COR-L47 (cell line): ENCODE results near the gene NPSR1.
"Not testable (repeated sequence)": the region's sequence is repeated elsewhere in the genome, so short reads cannot be mapped to it uniquely, and the experiment has no call there.

Source experiments
- DNase-seq: peaks from one replicate; lab custom pipeline; 2025; lab: John Stamatoyannopoulos, UW

The NPSR1 gene

DNA sequence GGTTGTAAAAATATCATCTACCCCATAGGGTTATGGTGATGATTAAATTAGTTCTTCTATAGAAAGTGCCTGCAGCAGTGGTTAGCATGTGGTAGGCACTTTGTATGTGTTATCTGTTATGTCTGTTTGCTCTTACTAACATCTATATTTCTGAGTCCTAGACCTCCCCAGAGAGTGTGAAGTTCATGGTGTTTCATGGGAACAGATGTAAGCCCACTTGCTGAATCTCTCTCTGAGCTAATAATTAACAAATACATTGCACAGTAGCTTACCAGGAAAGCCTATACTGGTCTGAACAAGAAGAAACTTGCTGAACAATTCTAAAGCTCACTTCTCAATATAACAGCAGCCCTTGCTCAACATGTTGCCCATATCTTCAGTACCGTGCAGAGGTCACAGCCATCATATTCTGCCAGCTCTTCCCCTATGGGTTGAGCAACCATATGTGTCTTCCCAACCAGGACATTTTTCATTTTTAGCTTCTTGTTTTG is 100.1 kb downstream of the NPSR1 start:
- DNase-seq, result no peak

GRCh38 chr7:34759477-34760125 is 101.6 kb downstream of the NPSR1 start:
- peak; percentile 4 for DNase-seq

GRCh38 chr7:34760271-34760670 is 102.3 kb downstream of the NPSR1 start:
- DNase-seq, result no peak

GRCh38 chr7:34761206-34761605 is 103.2 kb downstream of the NPSR1 start:
- DNase-seq, result no peak

DNA sequence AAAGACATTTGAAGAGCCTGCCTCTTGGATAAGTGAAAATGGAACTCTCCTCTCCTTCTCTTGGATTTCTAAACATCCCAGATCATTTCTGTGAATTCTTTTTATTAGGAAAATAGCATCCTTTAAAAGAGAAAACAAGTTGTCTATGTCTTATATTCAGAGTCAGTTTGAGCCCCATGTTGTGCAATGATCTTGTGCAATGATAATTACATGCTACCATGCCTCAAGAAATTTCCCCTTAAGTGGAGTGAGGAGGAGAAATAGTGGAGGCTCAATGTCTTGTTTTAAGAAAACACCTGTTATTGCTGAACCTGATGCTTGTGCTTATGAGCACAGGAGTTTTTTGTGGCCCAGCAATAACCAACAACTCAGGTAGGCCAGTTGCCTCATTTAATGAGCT is 103.6 kb downstream of the NPSR1 start:
- DNase-seq, result no peak

GRCh38 chr7:34762764-34763163 is 104.7 kb downstream of the NPSR1 start:
- DNase-seq, result no peak

GRCh38 chr7:34772296-34772938 is 114.4 kb downstream of the NPSR1 start:
- DNase-seq, result no peak

DNA sequence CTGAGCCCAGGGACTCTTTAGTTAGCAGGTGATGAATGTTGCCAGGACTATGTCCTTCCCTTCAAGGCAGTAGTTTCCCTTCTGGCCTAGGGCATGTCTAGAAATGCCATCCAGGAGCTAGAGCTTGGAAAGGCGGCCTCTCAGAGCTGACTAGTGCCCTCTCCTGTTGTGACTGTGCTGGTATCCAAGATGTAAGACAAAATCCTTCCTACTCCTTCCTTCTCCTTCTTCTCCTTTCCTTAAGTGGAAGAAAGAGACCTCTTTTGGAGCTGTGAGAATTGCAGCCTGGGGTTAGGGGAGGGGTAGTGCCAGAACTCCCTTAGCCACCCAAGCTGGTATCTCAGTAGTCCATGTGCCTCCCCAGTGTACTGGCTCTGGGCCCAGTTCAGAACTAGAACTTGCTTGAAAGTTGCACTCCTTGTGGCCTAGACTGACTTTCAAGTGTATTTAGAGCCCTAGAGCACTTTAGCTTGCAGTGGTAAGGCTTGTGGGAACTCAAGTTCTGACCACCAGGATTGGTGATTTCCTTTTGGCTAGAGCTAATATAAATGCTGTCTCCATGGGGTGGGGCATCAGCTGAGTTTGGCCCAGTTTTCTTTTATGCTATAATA is 118.8 kb downstream of the NPSR1 start:
- DNase-seq, result no peak

DNA sequence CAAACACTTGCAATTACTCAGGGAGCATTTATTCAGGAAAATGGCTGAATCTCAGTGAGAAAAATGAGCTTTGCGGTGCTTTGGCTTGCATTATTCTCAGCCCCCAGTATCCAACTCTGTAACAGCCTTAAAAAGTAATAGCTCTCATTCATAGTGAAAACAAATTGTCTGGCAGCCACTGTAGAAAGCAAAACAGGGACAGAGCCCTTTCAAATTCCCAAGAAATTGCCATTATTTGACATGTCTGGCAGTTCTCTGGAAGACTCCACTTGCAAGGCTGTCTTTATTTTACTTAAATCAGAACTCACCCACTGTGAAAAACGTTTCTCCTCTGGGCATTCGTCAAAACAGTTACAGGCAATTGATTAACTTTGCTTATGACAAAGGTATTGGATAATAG is 122.5 kb downstream of the NPSR1 start:
- no peak for DNase-seq

GRCh38 chr7:34787586-34787985 is 129.6 kb downstream of the NPSR1 start:
- DNase-seq, result no peak

DNA sequence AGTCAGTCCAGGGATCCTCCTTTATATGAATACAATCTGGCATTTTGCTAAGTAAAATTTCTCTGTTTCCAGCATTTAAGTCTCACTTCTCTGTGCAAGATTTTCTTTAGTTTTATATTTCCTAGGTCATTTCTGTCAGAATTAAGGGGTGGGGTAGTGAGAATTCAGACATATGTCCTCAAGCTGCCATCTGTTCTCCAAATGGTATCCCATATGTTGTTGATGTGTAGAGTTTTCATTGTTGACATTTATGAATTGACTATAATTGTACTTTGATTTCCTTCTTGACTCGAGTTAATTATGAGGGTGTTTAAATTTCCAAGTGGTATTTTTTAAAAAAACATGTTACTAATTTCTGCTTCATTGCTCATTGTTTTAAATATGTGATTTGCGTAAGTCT is 148.8 kb downstream of the NPSR1 start:
- DNase-seq, result no peak

GRCh38 chr7:34807548-34808340 is 149.7 kb downstream of the NPSR1 start:
- DNase-seq, result no peak

DNA sequence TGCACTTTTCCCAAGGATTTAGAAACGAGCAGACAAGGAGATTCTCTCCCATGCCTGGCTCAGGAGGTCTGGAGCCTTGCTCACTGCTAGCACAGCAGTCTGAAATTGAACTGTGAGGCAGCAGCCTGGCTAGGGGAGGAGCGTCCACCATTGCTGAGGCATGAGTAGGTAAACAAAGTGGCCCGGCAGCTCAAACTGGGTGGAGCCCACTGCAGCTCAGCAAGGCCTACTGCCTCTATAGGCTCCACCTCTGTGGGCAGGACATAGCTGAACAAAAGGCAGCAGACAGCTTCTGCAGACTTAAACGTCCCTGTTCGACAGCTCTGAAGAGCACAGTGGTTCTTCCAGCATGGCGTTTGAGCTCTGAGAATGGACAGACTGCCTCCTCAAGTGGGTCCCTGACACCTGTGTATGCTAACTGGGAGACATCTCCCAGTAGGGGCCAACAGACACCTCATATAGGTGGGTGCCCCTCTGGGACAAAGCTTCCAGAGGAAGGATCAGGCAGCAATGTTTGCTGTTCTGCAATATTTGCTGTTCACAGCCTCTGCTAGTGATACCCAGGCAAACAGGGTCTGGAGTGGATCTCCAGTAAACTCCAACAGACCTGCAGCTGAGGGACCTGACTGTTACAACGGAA is 156.3 kb downstream of the NPSR1 start:
- not testable (repeated sequence) for DNase-seq

DNA sequence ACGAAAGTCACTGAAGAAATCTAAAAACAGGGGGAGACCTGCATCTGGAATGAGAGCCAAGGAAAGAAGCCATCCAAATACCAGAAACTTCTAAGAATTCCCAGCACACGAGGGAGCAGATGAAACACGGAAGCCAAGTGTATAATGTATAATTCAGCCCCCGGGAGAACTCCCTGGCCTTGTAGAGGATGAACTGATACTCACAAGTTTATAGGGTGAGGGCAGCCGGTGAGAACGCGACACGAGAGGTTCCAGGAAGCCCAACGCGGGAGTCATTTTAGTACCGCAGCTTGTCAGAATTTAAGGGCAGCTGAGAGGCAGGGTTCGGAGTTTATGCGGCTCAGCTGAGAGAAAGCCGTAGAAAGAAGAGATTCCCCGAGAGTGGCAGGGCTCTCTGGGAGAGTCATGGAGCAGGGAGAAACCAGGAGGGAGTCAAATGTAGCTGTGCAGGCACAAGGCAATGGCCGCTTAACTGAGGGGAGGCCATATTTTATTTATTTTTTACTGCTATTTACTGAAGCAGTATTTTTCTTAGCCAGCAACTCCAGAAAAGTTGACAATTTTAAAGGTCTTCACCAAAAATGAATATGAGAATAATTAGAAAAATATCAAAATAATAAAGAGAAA is 164.0 kb downstream of the NPSR1 start:
- no peak for DNase-seq

DNA sequence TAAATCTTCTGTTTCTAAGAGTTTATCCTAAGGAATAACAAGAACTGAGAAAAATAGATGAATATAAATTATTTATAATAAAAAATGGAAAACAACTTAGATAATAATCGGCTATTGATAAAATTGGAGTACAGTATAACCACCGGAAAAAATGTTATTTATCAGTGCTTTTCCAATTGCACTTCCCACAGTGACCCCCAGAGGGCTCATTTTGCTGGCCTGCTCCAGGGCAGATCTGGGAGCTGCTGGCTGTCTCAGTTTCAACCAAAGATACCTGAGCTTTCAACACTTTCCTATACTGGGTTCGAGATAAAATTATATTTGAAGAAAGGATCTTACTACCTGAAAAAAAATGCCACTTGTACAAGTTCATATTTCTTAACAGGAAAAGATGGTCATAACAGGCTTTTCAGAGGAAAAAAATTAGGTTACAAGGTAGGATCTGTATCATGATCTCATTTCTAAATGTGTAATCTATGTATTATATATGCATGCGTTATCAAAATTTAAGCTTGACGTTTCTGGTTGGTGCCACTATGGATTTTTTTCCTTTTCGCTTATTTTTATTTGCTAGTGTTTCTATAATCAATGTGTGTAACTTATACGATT is 165.7 kb downstream of the NPSR1 start:
- no peak for DNase-seq

- no peak for DNase-seq
These were observed 167.2 kb downstream of the NPSR1 start for GRCh38 chr7:34825221-34825620.

- no peak for DNase-seq
These were observed 172.4 kb downstream of the NPSR1 start for GRCh38 chr7:34830390-34830789.

DNA sequence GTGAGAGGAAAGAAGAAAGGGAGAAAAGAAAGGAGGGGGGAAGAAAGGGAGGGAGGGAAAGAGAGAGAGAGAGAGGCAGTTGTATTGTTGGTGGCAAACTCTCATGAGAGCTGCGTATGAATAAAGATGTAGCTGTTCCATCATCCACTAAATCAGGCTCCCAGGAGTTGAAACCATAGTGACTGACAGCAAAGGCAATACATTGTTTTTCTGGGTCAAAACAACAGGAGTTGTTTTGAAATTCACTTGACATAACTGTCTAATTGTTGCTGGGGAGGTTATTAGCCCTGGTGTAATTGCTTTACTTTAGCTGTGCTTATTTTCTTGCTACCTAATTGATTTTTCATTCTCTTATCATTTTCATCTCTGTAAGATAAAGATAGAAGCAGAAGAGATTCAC is 173.4 kb downstream of the NPSR1 start:
- DNase-seq, result no peak

DNA sequence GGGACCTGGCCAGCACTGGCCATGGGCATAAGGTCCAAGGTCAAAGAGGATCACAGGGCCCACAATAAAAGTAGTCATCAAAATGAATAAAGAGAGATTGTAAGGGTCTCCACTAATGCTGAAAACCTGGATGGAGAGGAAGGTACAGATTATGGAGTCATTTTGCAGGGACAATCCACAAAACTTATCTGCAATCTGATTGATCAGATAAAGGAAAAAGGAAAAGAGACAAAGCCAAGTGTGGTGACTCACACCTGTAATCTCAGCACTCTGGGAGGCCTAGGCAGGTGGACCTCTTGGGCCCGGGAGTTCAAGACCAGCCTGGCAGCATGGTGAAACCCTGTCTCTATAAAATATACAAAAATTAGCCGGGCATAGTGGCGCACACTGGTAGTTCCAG is 174.0 kb downstream of the NPSR1 start:
- no peak for DNase-seq

DNA sequence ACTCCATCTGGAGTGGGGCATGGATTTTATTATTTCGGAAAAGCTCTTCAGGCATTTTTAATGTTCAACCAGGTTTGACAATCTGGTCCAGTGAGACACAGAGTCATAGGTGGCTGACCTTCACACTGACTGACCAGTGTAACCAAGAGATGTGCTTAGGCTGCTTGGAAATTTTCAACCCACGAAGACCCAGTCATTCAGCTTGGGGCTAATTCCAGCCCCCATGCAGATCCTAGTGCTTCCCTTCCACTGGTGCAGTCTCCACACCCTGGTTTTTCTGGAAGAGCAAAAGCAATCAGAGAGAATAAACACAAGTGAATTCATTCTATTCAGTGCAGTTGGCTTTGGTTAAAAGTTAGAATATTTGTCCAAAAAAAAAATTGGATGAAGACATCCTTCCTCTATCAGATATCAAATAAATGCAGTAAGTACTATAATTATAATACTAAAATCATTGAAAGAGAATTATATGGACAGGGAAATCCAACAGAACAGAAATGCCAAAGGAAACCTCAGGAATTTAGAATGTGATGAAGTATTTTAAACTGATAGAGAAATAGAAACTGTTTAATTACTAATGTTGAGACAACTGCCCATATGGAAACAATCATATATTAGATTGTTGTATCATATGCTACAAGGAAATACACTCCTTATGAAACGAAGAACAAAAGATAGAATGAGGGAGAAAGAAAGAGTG is 178.0 kb downstream of the NPSR1 start:
- no peak for DNase-seq

GRCh38 chr7:34837316-34837715 is 179.3 kb downstream of the NPSR1 start:
- no peak for DNase-seq
